Tibial nerve (tissue), 3 donors: ENCODE data around the gene CORIN.

Experiments used
- POLR2A ChIP-seq, 2 donors: fragments of 450-650 bp; IDR thresholded peaks; one replicate each; pipeline ENCODE4 v1.6.1; 2017; ENCODE audit warnings: antibody characterized with exemption in 2 of 2, mild to moderate bottlenecking in 2 of 2, moderate library complexity in 2 of 2
- TF ChIP-seq, protein P1 (sequence below), 5 experiments: fragments of 200-600 bp in 3 of 5; fragments of 450-650 bp in 2 of 5; sonication (generic) in 3 of 5; IDR thresholded peaks; one replicate each; pipeline ENCODE4 v1.5.1; 2016 to 2019; ENCODE audit warnings: antibody characterized with exemption in 5 of 5, mild to moderate bottlenecking in 3 of 5, moderate library complexity in 2 of 5

DNA sequence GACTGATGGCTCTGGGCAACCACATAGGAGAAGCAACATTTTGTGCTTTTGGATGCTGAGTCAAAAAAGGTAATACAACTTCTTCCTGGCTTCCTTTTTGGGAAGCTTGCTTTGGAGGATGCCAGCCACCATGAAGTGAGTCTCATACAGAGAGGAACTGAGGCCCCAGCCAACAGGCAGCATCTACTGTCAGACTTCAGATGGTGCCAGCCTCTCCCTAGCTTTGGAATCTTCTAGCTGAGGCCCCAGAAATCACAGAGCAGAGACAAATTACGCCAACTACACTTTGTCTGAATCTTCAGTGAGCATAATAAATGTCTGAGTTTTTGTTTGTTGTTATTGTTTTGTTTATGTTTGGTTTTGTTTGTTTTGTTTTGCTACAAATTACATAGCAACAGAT, 216.7 kb downstream of the CORIN start:
- TF ChIP-seq, protein P1, sequence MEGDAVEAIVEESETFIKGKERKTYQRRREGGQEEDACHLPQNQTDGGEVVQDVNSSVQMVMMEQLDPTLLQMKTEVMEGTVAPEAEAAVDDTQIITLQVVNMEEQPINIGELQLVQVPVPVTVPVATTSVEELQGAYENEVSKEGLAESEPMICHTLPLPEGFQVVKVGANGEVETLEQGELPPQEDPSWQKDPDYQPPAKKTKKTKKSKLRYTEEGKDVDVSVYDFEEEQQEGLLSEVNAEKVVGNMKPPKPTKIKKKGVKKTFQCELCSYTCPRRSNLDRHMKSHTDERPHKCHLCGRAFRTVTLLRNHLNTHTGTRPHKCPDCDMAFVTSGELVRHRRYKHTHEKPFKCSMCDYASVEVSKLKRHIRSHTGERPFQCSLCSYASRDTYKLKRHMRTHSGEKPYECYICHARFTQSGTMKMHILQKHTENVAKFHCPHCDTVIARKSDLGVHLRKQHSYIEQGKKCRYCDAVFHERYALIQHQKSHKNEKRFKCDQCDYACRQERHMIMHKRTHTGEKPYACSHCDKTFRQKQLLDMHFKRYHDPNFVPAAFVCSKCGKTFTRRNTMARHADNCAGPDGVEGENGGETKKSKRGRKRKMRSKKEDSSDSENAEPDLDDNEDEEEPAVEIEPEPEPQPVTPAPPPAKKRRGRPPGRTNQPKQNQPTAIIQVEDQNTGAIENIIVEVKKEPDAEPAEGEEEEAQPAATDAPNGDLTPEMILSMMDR (IDR thresholded peaks at IDR 0.05): no peak
- no peak for TF ChIP-seq POLR2A (IDR thresholded peaks at IDR 0.05)
